Eye (tissue), 1 donor: ENCODE measurements around the gene REP15.
"Not testable (repeated sequence)": the region's sequence is repeated elsewhere in the genome, so short reads cannot be mapped to it uniquely, and the experiment has no call there.

Experiments
- DNase-seq: peaks from one replicate; pipeline ENCODE4 v3.0.0-alpha.2; 2015

The REP15 gene

GRCh38 chr12:27703720-27704452 lies 7.6 kb downstream of the REP15 start:
- peak; percentile 84 for DNase-seq

GRCh38 chr12:27705263-27705662 lies 9.0 kb downstream of the REP15 start:
- no peak for DNase-seq

- DNase-seq = no peak
These were observed 11.0 kb downstream of the REP15 start for GRCh38 chr12:27707216-27707615.

GRCh38 chr12:27709212-27709931 lies 13.1 kb downstream of the REP15 start:
- no peak for DNase-seq

GRCh38 chr12:27709932-27710591 lies 13.8 kb downstream of the REP15 start:
- no peak for DNase-seq

- DNase-seq = peak; percentile 96
These were observed 14.5 kb downstream of the REP15 start, which contains the start of gene MRPS35 for GRCh38 chr12:27710592-27711316. TSS of gene MRPS35 (plus strand) at chr12:27710832. CDS start at chr12:27710844, 12 bp downstream.

- DNase-seq = no peak
These were observed 15.1 kb downstream of the REP15 start for GRCh38 chr12:27711317-27711682.

GRCh38 chr12:27711967-27712366 lies 15.7 kb downstream of the REP15 start:
- DNase-seq = no peak

- no peak for DNase-seq
These were observed 27.0 kb downstream of the REP15 start for GRCh38 chr12:27723212-27723611.

- DNase-seq = no peak
These were observed 33.9 kb downstream of the REP15 start for GRCh38 chr12:27730097-27730588.

GRCh38 chr12:27732281-27732680 lies 36.0 kb downstream of the REP15 start:
- no peak for DNase-seq

- peak; percentile 55 for DNase-seq
These were observed 36.9 kb downstream of the REP15 start for GRCh38 chr12:27733052-27733656.

- DNase-seq = no peak
These were observed 37.5 kb downstream of the REP15 start for GRCh38 chr12:27733791-27734190.

GRCh38 chr12:27734321-27734720 lies 38.1 kb downstream of the REP15 start:
- not testable (repeated sequence) for DNase-seq

- DNase-seq = no peak
These were observed 47.4 kb downstream of the REP15 start for GRCh38 chr12:27743601-27744000.

- not testable (repeated sequence) for DNase-seq
These were observed 49.5 kb downstream of the REP15 start for GRCh38 chr12:27745734-27746133.
